ENCODE measurements around the gene ZNF416. TPM values are rescaled to one million over a fixed set of nuclear protein-coding genes. Genes with fewer than 3 reads are reported as not detected.

Gene ZNF416
- total and polyA plus RNA-seq, 2 donors (not counting 1 experiment from before 2014, with no cell fraction given), result 1.6 to 13.9 TPM

DNA sequence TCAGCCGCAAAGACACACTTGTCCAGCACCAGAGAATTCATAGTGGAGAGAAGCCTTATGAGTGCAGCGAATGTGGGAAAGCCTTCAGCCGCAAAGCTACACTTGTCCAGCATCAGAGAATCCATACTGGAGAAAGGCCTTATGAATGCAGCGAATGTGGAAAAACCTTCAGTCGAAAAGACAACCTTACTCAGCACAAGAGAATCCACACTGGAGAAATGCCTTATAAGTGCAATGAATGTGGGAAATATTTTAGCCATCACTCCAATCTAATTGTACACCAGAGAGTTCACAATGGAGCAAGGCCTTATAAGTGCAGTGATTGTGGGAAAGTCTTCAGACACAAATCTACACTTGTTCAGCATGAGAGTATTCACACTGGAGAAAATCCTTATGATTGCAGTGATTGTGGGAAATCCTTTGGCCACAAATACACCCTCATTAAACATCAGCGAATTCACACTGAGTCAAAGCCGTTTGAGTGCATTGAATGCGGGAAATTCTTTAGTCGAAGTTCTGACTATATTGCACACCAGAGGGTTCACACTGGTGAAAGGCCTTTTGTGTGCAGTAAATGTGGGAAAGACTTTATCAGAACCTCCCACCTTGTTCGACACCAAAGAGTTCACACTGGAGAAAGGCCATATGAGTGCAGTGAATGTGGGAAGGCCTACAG, 42.1 kb upstream of the ZNF416 start:
- 97% methylated on average over 3 of the region's 10 CpGs for WGBS (ENCODE audit: insufficient coverage)
- ChIA-PET POLR2A (no interaction called here), CTCF (no interaction called here)
- Histone ChIP-seq H3K36me3 (replicated peaks in 1 of 2; ENCODE audit: control extremely low read depth in 1 of 2, control insufficient read depth in 1 of 2, extremely low read depth in 1 of 2, insufficient read depth in 2 of 2, low read length in 1 of 2) (peaks cover 23 to 66% of the 10 kb centered on the region in 2 experiments), H3K79me2 (ENCODE audit: control insufficient read depth, insufficient read depth, low read length) (peaks cover 50% of the 10 kb centered on the region), H2AFZ (ENCODE audit: insufficient read depth, low read depth, low read length, poor library complexity, severe bottlenecking) (no peak overlapping the region), H3K4me3 (ENCODE audit: control extremely low read depth in 1 of 5, extremely low read depth in 1 of 5, insufficient read depth in 1 of 5, low read depth in 2 of 5, low read length in 4 of 5) (no peak overlapping the region), H3K9ac (ENCODE audit: low read length) (no peak overlapping the region), H3K4me2 (replicated peaks; ENCODE audit: low read depth, low read length, poor library complexity, severe bottlenecking) (no peak overlapping the region), H3K27me3 (replicated peaks in 1 of 4; ENCODE audit: control extremely low read depth in 1 of 4, control insufficient read depth in 3 of 4, insufficient read depth in 4 of 4, low read length in 3 of 4) (no peaks in the 10 kb centered on the region), H4K20me1 (ENCODE audit: control insufficient read depth, insufficient read depth, low read length, poor library complexity, severe bottlenecking) (no peaks in the 10 kb centered on the region), H3K27ac (ENCODE audit: low read length in 2 of 2) (no peak overlapping the region), H3K9me3 (ENCODE audit: control extremely low read depth in 1 of 3, control insufficient read depth in 2 of 3, insufficient read depth in 1 of 3, low read length in 2 of 3) (peaks cover 12 to 90% (median 72%) of the 10 kb centered on the region in 3 donors), H3K4me1 (ENCODE audit: control insufficient read depth in 2 of 2, insufficient read depth in 2 of 2, low read length in 2 of 2) (no peaks in the 10 kb centered on the region)
- Mint-ChIP-seq H3K27ac (no peak overlapping the region), H3K4me1 (peaks cover 22% of the 10 kb centered on the region), H3K4me3 (no peak overlapping the region), H3K9me3 (ENCODE audit: insufficient read depth) (peaks cover 40% of the 10 kb centered on the region), H3K27me3 (no peaks in the 10 kb centered on the region)
- DNase-seq (no peak), ATAC-seq (ENCODE audit: low read depth) (no peak)
- TF ChIP-seq, protein P1, sequence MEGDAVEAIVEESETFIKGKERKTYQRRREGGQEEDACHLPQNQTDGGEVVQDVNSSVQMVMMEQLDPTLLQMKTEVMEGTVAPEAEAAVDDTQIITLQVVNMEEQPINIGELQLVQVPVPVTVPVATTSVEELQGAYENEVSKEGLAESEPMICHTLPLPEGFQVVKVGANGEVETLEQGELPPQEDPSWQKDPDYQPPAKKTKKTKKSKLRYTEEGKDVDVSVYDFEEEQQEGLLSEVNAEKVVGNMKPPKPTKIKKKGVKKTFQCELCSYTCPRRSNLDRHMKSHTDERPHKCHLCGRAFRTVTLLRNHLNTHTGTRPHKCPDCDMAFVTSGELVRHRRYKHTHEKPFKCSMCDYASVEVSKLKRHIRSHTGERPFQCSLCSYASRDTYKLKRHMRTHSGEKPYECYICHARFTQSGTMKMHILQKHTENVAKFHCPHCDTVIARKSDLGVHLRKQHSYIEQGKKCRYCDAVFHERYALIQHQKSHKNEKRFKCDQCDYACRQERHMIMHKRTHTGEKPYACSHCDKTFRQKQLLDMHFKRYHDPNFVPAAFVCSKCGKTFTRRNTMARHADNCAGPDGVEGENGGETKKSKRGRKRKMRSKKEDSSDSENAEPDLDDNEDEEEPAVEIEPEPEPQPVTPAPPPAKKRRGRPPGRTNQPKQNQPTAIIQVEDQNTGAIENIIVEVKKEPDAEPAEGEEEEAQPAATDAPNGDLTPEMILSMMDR (IDR thresholded peaks at IDR 0.05), result no peak
- no peak for TF ChIP-seq EZH2 (IDR thresholded peaks at IDR 0.05; ENCODE audit: borderline replicate concordance, insufficient read depth, low read depth, low read length, poor library complexity, severe bottlenecking)
- intact Hi-C loops (cut with micrococcal nuclease), result no loop called here

- intact Hi-C loops (cut with micrococcal nuclease), result no loop called here
Observed at GRCh38 chr19:57615346-57615745, 36.6 kb upstream of the ZNF416 start.

More at GRCh38 chr19:57615346-57615745, 36.6 kb upstream of the ZNF416 start:
- H3K4me3 Mint-ChIP-seq, result peak overlapping the region; percentile 93
- WGBS (ENCODE audit: insufficient coverage), result no CpG with 5 or more reads among the region's 3 CpGs
- Histone ChIP-seq H3K27me3 (replicated peaks in 1 of 4; ENCODE audit: control extremely low read depth in 1 of 4, control insufficient read depth in 3 of 4, insufficient read depth in 4 of 4, low read length in 3 of 4) (no peaks in the 10 kb centered on the region), H2AFZ (ENCODE audit: insufficient read depth, low read depth, low read length, poor library complexity, severe bottlenecking) (no peak overlapping the region), H3K4me3 (ENCODE audit: control extremely low read depth in 1 of 5, extremely low read depth in 1 of 5, insufficient read depth in 1 of 5, low read depth in 2 of 5, low read length in 4 of 5) (peak overlapping the region in 1 of 5 experiments; percentile 97), H3K36me3 (replicated peaks in 1 of 2; ENCODE audit: control extremely low read depth in 1 of 2, control insufficient read depth in 1 of 2, extremely low read depth in 1 of 2, insufficient read depth in 2 of 2, low read length in 1 of 2) (peaks cover 14 to 41% of the 10 kb centered on the region in 2 experiments), H3K4me1 (ENCODE audit: control insufficient read depth in 2 of 2, insufficient read depth in 2 of 2, low read length in 2 of 2) (peaks cover 14 to 21% of the 10 kb centered on the region in 2 donors), H3K9ac (ENCODE audit: low read length) (peak overlapping the region; percentile 94), H4K20me1 (ENCODE audit: control insufficient read depth, insufficient read depth, low read length, poor library complexity, severe bottlenecking) (no peaks in the 10 kb centered on the region), H3K9me3 (ENCODE audit: control extremely low read depth in 1 of 3, control insufficient read depth in 2 of 3, insufficient read depth in 1 of 3, low read length in 2 of 3) (peaks cover 6 to 58% (median 55%) of the 10 kb centered on the region in 3 donors), H3K4me2 (replicated peaks; ENCODE audit: low read depth, low read length, poor library complexity, severe bottlenecking) (peak overlapping the region; percentile 89), H3K27ac (ENCODE audit: low read length in 2 of 2) (no peak overlapping the region), H3K79me2 (ENCODE audit: control insufficient read depth, insufficient read depth, low read length) (peaks cover 69% of the 10 kb centered on the region)
- POLR2A ChIA-PET, result no interaction called here
- TF ChIP-seq, protein P1 (IDR thresholded peaks at IDR 0.05), result no peak
- no peak for TF ChIP-seq EZH2 (IDR thresholded peaks at IDR 0.05; ENCODE audit: borderline replicate concordance, insufficient read depth, low read depth, low read length, poor library complexity, severe bottlenecking)
- DNase-seq, result no peak
- H3K9me3 Mint-ChIP-seq (ENCODE audit: insufficient read depth), result peaks cover 32% of the 10 kb centered on the region
- peak overlapping the region; percentile 90 for H3K27ac Mint-ChIP-seq
- no peaks in the 10 kb centered on the region for H3K27me3 Mint-ChIP-seq
- CTCF ChIA-PET, result no interaction called here
- H3K4me1 Mint-ChIP-seq, result peaks cover 40% of the 10 kb centered on the region
- no peak for ATAC-seq (ENCODE audit: low read depth)

Data from B cell (primary cell).